Measurements from ENCODE around the gene EIF4A2. TPM values are rescaled to one million over a fixed set of nuclear protein-coding genes. Genes with fewer than 3 reads are reported as not detected.
"Not testable (repeated sequence)": the region's sequence is repeated elsewhere in the genome, so short reads cannot be mapped to it uniquely, and the experiment has no call there.

Gene EIF4A2
- total RNA-seq, 1 donor from 2014 or later: 405 TPM

DNA sequence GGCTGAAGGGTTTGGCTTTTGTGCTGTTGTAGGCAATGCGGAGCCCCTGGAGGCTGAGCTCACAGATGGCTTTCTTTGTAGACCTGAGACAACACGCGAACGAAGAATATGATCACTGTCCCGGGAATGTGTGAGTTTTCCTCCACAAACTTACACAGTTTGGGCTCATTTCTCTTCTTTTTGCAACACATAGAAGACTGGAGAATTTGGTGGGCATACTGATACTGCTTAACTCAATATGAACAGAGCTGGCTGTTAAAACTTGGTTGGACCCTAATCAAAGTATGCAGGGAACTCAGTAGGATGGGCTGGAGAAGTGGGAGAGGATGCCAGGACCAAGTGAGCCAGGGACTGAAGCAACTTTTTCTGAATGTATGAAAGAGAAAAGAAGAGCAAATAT lies 35.1 kb downstream of the EIF4A2 start:
- Histone ChIP-seq H3K4me1 (no peaks in the 10 kb centered on the region), H3K9me3 (no peaks in the 10 kb centered on the region), H3K36me3 (no peaks in the 10 kb centered on the region), H3K27me3 (peaks cover 4% of the 10 kb centered on the region), H3K27ac (no peak overlapping the region), H3K4me3 (no peak overlapping the region)
- ATAC-seq: no peak
- intact Hi-C loops (cut with DNase I): loop anchor here (5.0 kb wide), 1 partner anchor 206 kb away; the partner anchor contains the start of gene AHSG
- TF ChIP-seq, protein P1, sequence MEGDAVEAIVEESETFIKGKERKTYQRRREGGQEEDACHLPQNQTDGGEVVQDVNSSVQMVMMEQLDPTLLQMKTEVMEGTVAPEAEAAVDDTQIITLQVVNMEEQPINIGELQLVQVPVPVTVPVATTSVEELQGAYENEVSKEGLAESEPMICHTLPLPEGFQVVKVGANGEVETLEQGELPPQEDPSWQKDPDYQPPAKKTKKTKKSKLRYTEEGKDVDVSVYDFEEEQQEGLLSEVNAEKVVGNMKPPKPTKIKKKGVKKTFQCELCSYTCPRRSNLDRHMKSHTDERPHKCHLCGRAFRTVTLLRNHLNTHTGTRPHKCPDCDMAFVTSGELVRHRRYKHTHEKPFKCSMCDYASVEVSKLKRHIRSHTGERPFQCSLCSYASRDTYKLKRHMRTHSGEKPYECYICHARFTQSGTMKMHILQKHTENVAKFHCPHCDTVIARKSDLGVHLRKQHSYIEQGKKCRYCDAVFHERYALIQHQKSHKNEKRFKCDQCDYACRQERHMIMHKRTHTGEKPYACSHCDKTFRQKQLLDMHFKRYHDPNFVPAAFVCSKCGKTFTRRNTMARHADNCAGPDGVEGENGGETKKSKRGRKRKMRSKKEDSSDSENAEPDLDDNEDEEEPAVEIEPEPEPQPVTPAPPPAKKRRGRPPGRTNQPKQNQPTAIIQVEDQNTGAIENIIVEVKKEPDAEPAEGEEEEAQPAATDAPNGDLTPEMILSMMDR (IDR thresholded peaks at IDR 0.05): no peak
- DNase-seq: no peak

DNA sequence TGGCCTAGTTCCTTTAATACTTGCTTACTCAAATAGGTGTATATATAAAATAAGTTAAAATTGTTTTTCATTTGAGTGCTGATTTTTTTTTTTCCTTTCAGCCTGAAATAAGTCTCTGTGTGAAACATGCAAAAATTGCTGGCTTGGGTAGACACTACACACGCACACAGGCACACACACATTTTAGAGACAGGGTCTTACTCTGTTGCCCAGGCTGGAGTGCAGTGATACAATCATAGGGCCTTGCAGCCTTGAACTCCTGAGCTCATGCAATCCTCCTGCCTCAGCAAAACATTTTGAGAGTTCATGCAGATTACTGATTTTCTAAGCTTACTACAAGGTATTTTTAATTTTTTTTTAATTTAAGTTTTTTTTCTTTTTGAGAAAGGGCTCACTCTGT lies 35.6 kb downstream of the EIF4A2 start:
- H3K27ac ChIP-seq: no peak overlapping the region
- peaks cover 7% of the 10 kb centered on the region for H3K27me3 ChIP-seq
- H3K9me3 ChIP-seq: no peaks in the 10 kb centered on the region
- intact Hi-C loops (cut with DNase I): loop anchor here (5.0 kb wide), 1 partner anchor 207 kb away; the partner anchor contains the start of gene AHSG
- no peak overlapping the region for H3K4me3 ChIP-seq
- H3K36me3 ChIP-seq: no peaks in the 10 kb centered on the region
- ATAC-seq: no peak
- H3K4me1 ChIP-seq: no peaks in the 10 kb centered on the region
- TF ChIP-seq, protein P1 (IDR thresholded peaks at IDR 0.05): no peak
- no peak for DNase-seq

DNA sequence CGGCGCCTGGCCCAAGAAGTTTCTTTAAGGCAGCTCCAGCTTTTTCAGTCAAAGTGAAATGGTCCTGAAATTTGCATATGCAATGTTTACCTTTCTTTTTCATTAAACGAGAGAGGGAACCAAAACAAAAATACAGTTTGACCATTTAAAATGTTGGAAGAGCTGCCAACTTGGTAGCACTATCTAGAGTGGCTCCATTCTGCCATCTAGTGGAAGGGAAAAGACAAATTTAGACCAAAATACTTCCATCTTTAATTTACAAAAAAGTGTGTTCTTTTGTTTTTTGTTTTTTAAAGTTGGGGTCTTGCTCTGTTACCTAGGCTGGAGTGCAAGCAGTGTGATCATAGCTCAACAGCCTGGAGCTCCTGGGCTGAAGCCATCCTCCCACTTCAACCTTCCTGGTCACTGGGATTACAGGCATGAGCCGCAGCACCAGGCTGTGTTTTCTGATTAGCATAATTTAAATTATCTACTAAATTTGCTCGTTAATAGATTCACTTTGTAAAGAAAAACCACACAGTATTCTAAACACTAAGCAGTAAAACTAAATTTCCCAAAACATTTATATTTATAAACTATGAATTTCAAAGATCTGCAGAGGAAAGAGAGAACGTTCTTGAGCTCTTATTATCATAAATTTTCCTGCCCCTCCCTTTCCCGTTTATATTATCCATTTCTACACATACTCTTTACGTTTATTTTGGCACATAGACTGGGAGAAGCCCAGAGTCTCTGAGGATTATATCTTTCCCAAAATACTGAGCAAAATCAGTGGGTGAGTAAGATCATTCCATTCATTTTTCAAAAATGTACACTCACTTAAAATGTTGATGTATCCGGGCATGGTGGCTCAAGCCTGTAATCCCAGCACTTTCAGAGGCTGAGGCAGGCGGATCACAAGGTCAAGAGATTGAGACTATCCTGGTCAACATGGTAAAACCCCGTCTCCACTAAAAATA lies 38.3 kb downstream of the EIF4A2 start:
- Histone ChIP-seq H3K27ac (no peak overlapping the region), H3K27me3 (peaks cover 33% of the 10 kb centered on the region), H3K4me1 (peaks cover 8% of the 10 kb centered on the region), H3K9me3 (no peaks in the 10 kb centered on the region), H3K36me3 (no peaks in the 10 kb centered on the region), H3K4me3 (no peak overlapping the region)
- intact Hi-C loops (cut with DNase I): no loop called here
- ATAC-seq (peak; percentile 61), DNase-seq (no peak)
- TF ChIP-seq, protein P1 (IDR thresholded peaks at IDR 0.05): peak; percentile 70

DNA sequence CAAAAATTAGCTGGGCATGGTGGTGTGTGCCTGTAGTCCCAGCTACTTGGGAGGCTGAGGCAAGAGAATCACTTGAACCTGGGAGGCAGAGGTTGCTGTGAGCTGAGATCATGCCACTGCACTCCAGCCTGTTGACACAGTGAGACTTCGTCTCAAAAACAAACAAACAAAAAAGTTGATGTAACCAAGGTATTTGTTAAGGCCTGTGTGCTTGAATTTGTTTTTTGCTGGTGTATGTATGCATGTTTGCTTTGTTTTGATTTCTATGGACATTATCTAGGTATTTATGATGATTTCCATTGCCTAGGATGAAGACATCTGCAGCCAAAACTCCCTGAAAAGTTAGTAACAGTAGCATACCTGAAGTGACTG lies 39.0 kb downstream of the EIF4A2 start:
- H3K27ac ChIP-seq; H3K4me1 ChIP-seq; H3K9me3 ChIP-seq; H3K36me3 ChIP-seq; intact Hi-C loops (cut with DNase I); ATAC-seq; H3K4me3 ChIP-seq; DNase-seq: not testable (repeated sequence)
- H3K27me3 ChIP-seq: peaks cover 33% of the 10 kb centered on the region

DNA sequence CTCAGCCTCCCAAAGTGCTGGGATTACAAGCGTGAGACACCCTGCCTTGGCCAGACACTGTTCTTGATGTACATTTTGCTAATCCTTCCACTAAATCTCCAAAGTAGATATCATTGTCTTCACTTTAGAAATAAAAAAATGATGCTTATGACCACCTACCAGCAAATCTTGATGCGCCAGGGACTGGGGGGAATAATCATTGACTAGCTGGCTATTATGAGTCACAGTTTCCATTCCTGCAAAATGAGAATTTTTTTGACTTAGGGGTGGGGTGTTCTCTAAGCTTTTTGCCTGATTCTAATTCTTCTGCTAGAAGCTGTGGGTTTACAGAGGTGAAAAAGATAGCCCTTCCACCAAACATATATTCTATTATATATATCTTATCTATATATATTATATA lies 40.0 kb downstream of the EIF4A2 start:
- Histone ChIP-seq H3K4me1 (peaks cover 12% of the 10 kb centered on the region), H3K27ac (no peak overlapping the region), H3K36me3 (no peaks in the 10 kb centered on the region), H3K9me3 (no peaks in the 10 kb centered on the region), H3K4me3 (no peak overlapping the region), H3K27me3 (peaks cover 40% of the 10 kb centered on the region)
- no peak for ATAC-seq
- TF ChIP-seq, protein P1 (IDR thresholded peaks at IDR 0.05): no peak
- DNase-seq: no peak
- intact Hi-C loops (cut with DNase I): no loop called here

DNA sequence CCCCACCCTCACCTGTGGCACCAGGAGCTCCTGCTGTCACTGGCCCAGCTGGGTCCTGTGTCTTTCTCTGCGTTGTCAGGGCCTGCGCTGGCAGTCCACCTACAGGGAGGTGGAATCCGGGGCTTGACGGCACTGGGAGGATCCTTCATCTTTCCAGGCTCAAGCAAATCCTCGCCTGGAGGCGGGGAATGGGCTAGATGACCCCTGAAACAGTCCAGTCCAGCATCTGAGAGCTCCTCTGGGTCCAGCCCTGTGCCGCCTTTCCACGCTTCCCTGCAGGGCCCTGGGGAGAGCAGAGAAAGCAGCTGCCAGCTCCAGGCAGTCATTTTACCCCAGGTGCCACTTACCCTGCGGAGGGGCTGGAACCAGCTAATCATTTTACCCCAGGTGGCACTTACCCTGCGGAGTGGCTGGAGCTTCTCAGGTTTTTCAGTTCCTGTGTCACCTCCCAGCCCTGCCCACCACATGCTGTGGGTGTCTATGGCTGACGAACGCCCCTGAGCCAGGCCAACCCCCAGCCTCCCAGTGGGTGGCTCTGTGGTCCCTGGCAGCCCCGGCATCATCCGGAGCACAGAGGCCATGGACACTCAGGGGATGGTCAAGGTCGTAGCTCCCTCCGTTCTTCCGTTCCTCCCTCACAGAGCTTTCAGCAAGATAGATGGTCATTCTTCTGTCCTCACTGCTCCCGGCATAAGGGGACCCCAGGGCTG lies 41.2 kb downstream of the EIF4A2 start:
- intact Hi-C loops (cut with DNase I): no loop called here
- Histone ChIP-seq H3K36me3 (no peaks in the 10 kb centered on the region), H3K27ac (no peak overlapping the region), H3K4me3 (no peak overlapping the region), H3K27me3 (peaks cover 50% of the 10 kb centered on the region), H3K9me3 (no peaks in the 10 kb centered on the region), H3K4me1 (peaks cover 12% of the 10 kb centered on the region)
- ATAC-seq (no peak), DNase-seq (no peak)
- TF ChIP-seq, protein P1 (IDR thresholded peaks at IDR 0.05): no peak

Data from upper lobe of right lung (tissue), 1 donor.